IPS-NIHi7 (cell line): ENCODE results near the gene FTSJ3.
"Not testable (repeated sequence)": the region's sequence is repeated elsewhere in the genome, so short reads cannot be mapped to it uniquely, and the experiment has no call there.

Source experiments
- DNase-seq: peaks from one replicate; pipeline ENCODE4 v3.0.0; 2012; ENCODE audit warnings: mixed read lengths; ENCODE audit errors: extremely low spot score

FTSJ3 gene, protein sequence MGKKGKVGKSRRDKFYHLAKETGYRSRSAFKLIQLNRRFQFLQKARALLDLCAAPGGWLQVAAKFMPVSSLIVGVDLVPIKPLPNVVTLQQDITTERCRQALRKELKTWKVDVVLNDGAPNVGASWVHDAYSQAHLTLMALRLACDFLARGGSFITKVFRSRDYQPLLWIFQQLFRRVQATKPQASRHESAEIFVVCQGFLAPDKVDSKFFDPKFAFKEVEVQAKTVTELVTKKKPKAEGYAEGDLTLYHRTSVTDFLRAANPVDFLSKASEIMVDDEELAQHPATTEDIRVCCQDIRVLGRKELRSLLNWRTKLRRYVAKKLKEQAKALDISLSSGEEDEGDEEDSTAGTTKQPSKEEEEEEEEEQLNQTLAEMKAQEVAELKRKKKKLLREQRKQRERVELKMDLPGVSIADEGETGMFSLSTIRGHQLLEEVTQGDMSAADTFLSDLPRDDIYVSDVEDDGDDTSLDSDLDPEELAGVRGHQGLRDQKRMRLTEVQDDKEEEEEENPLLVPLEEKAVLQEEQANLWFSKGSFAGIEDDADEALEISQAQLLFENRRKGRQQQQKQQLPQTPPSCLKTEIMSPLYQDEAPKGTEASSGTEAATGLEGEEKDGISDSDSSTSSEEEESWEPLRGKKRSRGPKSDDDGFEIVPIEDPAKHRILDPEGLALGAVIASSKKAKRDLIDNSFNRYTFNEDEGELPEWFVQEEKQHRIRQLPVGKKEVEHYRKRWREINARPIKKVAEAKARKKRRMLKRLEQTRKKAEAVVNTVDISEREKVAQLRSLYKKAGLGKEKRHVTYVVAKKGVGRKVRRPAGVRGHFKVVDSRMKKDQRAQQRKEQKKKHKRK

DNA sequence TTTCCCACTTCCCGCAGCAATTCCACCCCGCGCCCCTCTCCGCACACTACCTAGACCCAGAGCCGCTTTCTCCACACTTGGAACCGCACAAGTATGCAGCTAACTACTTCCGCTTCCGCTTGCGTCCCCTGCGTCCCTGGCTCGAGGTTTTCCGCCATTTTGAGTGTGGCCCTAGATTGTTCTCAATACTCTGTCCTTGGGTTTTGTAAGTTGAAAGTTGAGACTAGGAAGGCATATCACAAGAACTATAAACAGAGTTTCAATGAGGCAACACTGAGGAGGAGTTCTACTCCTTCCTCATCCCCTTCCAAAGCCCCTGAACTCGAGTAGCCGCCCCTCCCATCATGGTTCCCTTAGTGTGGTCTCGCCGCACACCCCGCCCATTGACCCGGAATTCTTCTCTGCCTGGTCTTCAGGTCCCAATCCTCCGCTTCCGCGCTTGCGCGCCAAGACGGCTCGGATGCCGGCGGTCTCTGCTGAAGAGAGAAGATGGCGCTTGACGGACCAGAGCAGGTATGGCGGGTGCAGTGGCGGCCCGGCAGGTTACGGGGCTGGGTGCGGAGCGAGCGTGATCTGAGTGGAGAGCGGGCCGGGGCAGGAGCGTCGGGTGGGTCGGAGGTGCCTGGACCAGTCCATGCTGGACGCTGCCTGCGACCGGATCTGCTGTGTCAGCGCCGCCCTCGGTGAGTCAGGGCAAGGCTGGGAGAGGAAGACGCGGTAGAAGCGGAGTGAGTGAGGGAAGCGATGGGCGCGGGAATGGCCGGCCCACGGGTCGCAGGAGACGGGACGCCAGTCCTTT is at the start of gene FTSJ3, which contains the start of gene PSMC5:
FTSJ3 (minus strand) TSS at position 662 of the 799 bp plus-strand sequence. CDS start 761 bp downstream, outside the sequence.
PSMC5 (plus strand) TSS at position 430 of the 799 bp plus-strand sequence; CDS start at position 490, 60 bp downstream.
- peak; percentile 91 for DNase-seq

DNA sequence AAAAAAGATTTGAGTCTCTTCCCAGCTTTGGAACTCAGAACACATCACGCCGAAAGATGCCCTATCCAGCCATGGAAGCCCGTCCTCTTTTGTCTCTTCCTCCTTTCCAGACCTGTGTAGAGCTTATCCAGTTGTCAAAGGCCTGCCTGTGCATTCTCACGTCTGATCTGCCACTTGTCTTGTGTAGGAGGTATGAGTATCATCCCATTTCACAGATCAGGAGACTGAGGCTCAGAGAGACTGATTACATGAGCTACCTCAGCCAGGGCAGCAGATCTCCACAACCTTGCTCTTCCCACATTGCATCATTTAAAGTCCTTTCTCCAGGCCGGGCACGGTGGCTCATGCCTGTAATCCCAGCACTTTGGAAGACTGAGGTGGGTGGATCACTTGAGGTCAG is 47.2 kb upstream of the FTSJ3 start:
- DNase-seq: not testable (repeated sequence)

DNA sequence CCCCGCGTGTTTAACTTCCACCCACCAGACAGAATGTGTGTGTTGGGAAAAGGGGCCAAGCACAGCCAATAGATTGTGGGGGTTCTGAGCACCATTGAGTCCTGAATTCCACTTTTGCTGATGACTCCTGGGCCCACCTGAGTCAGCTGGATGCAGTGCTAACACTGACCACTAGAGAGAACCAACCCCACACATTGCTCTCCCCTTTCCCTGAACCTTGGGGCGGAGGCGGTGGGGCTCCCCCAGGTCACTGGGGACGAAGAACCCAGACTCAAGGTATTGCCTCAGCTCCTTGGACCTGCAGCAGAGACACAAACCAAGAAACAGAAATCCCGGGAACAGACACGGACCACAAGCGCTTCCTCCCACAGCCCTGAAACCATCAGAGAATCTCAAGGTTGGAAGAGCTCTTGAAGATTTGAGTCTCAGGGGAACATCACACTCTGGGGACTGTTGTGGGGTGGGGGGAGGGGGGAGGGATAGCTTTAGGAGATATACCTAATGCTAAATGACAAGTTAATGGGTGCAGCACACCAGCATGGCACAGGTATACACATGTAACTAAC is 46.7 kb upstream of the FTSJ3 start:
- not testable (repeated sequence) for DNase-seq

DNA sequence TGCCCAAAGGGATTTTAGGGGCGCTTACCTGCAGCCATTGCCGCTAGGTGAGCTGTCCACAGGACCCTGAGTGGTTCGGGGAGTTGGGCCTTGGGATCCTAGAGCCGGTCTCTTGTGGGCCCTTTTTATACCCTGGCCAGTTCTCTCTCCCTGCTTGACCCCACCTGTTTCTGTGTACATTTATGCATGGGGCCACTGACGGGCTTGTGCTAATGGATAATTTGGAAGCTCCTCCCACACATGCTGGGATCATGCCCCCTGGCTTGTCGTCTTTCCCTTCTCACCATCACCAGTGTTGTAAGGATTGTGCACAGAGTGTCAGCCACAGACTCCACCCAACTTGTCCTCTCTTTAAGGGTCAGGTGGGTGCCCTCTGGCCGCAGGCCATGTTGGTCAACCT is 46.1 kb upstream of the FTSJ3 start, which contains the start of gene CSH2:
CSH2 (minus strand) TSS at position 101 of the 400 bp plus-strand sequence; CDS start at position 38, 63 bp downstream.
- DNase-seq: not testable (repeated sequence)

DNA sequence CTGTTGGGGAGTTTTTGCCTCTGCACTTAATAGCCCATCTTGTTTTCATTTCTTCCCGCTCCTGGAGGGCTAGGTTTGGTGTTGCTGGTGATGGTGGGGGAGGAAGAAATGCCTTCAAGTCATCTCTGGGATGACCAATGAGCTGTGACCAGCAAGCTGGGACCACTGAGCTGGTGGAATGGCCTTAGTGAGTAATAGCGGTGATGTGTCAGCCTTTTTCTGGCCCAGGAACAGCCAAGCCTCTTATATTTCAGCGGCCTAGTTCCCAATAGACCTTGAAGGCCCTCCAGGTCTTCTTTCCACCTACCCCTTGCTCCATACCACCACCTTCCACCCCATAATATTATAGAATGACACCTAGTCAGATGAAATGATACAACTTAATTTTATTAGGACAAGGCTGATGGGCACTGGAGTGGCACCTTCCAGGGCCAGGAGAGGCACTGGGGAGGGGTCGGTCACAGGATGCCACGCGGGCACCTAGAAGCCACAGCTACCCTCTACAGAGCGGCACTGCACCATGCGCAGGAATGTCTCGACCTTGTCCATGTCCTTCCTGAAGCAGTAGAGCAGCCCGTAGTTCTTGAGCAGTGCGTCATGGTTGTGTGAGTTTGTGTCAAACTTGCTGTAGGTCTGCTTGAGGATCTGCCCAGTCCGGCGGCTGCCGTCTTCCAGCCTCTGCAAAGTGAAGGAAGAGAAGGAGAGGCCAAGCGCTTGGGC is 44.3 kb upstream of the FTSJ3 start:
- not testable (repeated sequence) for DNase-seq

DNA sequence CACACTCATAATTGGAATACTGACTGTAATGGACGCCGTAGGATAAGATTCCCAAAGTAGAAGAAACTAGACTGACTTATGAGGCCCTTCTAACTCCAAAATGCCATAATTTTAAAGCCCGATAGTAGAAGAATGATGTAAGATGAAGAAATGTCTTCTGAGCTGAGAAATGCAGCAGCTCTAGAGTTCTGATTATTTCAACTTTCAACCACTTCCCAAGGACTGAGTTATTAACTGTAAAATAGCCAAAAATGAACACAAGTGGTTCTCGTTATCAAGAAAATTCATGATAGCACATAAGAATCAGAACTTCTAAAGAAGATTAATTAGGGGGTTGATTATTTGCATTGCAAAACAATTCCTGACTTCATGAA is 42.8 kb upstream of the FTSJ3 start:
- DNase-seq: not testable (repeated sequence)

DNA sequence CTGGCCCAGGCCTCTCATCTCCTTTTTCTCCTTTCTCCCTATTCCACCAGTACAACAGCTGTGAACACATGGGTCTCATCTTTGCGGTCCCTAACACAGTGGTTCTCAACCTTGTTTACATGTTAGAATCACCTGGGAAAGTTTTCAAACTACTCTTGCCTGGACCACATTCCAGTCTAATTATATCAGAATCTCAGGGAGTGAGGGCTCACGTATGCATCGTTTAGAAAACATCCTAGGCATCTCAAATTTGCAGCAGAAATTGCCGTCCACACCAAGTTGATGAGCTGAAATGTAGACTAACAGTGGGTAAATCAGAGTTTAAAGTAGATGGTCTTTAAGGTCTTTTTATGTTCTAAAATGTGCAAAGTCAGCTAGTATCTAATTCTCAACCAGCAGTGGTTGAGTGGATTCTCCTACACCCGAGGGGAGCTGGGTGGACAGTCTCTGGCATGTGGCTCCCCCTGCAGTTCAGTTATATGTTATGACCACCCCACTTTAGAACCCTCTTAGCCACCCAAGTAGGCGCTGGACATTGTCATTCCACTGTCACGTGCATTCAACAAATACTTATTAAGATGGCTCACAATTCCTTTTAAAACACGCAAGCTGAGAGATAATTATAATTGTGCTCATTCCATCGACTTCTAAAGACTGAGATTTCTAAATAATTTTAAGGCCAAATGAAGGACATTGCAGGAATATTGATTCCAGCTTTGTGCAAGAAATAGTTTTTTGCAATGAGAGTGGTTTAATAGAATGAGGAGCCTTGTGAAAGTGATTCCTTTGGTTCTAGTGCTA is 42.2 kb upstream of the FTSJ3 start:
- not testable (repeated sequence) for DNase-seq

DNA sequence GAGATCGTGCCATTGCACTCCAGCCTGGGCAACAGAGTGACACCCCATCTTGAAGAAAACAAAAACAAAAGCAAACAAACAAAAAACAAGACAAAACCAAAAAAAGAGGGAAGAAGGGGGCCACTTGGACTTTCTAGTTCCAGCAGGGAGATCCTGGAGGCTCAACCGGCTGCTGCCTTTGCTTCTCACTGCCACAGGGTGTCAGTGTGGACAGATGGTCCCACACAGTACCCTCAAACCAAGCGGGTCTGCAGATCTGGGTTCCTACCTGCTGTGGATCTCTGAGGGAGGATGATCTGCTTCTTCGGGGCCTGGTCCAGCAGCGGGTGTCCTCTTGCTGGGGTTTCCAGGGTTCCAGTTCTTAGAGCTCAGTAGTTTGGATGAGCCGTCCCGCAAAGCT is 39.2 kb upstream of the FTSJ3 start:
- DNase-seq: not testable (repeated sequence)

DNA sequence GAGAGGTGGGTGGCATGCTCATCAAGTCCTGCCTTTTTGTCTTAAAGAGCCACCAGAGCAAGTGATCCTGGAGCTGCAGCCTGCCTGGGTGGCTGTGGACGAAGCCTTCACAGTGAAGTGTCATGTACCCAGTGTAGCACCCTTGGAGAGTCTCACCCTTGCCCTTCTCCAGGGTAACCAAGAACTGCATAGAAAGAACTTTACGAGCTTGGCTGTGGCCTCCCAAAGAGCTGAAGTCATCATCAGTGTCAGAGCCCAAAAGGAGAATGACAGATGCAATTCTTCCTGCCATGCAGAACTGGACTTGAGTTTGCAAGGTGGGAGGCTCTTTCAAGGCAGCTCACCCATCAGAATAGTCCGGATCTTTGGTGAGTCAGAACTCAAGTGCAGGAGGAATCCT is 31.8 kb upstream of the FTSJ3 start:
- no peak for DNase-seq

DNA sequence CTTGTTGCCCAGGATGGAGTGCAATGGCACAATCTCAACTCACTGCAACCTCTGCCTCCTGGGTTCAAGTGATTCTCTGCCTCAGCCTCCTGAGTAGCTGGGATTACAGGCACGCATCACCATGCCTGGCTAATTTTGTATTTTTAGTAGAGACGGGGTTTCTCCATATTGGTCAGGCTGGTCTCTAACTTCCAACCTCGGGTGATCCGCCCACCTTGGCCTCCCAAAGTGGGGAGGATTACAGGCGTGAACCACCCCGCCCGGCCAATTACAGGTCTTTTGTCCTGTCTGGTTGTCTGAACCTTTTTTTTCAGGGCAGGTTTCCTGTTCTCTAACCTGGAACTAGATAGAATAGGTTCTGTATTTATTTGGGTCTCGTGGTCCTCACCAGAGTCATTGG is 29.0 kb upstream of the FTSJ3 start:
- DNase-seq: not testable (repeated sequence)

DNA sequence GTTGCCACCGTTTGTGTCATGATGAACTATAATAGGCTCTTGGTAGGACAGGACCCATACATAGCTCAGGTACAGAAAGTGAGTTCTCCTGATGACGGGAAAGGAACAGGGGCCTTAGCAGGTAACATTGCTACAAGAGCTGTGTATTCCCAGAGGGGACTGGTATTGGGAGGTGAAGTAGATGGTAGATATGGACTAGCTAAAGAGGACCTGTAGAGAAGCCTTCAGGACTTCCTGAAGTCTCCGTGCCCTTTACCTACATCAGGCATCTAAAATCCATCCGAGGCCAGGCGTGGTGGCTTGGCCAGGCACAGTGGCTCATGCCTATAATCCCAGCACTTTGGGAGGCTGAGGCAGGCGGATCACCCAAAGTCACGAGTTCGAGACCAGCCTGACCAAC is 27.7 kb upstream of the FTSJ3 start:
- no peak for DNase-seq

DNA sequence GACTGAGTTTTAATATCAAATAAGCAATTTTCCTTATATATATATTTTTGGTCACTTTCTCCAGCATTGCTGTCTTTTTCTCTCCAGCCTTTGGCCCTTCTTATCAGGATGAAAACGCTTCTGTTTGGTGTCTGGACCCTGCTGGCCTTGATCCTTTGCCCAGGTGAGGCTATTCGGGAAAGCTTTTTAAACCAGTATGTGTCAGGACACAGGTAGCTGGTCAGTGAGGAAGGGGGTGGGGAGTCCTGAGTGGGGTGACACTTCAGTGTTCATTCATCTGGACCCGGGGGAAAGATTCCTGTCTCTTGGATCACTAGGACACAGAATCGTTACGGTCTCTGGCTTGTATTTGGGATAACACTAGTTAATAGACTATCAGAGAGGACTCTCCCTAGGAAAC is 27.2 kb upstream of the FTSJ3 start:
- no peak for DNase-seq

DNA sequence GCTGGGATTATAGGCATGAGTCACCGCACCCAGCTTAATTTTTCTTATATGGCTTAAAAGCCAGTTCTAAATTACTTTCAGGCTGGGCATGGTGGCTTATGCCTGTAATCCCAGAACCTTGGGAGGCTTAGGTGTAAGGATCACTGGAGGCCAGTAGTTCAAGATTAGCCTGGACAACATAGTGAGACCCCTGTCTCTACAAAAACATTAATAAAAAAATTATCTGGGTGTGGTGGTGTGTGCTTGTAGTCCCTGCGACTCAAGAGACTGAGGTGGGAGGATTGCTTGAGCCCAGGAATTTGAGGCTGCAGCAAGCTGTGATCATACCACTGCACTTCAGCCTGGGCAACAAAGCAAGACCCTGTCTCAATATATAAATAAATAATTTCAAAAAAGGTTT is 25.8 kb upstream of the FTSJ3 start:
- no peak for DNase-seq

DNA sequence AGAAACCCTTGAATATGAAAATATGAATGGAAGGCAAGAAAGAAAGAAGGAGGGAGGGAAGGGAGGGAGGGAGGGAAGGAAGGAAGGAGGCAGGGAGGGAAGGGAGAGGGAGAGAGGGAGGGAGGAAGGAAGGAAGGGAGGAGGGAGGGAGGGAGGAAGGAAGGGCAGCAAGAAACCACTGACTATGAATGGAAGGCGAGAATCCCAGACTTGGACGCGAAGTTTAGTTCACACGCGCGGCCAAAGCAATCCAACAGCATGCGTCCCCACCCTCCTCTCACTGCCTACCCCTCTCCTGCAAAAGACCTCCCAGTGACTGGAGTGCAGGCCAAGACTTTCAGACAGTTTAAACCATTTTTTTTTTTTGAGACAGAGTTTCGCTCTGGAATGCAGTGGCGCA is 22.9 kb upstream of the FTSJ3 start:
- DNase-seq: no peak

DNA sequence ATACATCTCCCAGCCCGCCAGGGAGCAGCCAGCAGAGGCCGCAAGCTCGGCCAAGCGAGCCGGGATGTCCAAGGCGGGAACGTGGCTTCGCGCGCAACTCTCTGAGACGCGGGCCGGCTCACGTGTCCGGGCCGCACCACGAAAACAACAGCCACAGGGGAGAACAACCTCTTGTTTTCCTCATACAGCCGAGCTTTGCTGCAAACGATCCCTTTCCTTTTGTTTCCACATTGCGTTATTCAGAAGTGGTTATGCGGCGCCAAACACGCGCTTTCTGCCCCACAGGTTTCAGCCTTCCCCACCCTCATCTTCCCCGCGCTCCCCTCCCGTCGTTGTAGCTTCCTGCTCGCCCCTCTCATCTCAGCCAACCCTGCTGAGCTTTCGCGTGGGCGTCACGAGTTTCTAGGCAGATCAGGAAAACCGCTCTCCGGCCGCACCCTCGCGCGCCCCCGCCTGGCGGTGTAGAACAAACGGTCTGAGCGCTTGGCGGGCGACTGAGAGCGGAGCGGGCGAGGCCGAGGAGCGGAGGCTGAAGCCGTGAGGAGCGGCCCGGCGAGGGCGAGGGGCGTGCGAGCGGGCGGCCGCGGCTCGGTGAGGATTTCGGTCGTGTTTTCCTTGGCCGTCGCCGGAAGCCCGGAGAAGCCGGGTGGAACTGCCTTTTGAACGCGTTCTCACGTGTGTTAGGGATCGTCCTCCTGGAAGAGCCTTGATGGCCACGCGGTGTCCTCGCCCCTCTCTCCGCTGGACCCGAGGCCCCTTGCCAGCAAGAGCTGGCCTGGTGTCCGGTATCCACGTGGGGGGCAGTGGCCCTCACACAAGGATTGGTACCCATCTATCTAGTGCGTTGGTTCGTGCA is 21.6 kb upstream of the FTSJ3 start:
- DNase-seq: peak; percentile 96

DNA sequence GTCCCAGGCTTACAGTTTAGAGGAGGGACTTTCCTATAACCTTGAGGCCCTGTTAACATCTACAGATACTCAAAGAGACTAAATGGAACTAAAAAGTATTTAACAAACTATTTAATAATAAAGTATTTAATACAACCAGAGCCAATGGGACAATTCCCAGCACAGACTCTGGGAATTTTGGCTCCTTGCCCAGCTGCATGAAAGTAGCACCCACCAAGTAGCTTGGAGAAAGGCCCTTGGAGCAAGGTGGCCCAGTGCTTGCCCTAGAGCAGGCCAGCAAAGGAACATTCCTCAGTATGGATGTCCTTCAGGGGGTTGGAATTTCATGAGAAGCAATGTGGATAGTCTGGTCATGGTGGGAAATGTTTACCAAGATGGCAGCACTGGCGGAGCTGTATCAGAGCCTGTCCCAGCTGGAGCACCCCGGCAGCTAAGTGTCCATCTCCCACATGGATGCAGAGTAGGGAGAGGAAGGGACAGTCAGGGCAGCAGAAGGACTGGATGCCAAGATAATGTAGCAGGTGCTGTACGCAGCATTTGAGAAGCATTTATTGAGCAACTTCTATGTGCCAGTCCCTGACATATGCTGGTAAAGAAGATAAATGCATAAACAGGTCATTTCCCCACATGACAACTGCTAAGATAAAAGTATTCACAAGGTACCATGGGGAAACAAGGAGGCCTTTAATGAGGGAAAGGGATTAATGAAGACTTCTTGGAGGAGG is 20.2 kb upstream of the FTSJ3 start:
- DNase-seq: no peak

DNA sequence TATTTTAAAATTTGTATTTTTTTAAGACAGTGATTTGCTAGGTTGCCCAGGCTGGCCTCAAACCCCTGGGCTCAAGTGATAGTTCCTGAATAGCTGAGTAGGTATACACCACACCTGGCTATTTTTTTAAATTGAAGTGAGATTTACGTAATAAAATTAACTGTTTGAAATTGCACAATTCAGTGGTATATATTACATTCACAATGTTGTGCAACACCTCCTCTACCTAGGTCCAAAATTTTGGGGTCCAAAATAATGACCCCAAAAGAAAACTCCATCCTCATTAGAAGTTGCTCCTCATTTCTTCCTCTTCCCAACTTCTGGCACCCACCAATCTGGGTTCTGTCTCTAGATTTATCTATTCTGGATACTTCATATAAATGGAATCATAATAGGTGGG is 18.0 kb upstream of the FTSJ3 start:
- no peak for DNase-seq
